IMR-90 (cell line): ENCODE measurements around the gene INPPL1.

Experiments used
- BHLHE40 ChIP-seq: fragments of 150-350 bp; IDR thresholded peaks from 2 replicates; pipeline ENCODE4 v1.6.1; 2016; ENCODE audit warnings: mild to moderate bottlenecking, low read depth, low read length
- CHD1 ChIP-seq: IDR thresholded peaks from 2 replicates; pipeline ENCODE4 v1.6.1; 2012; ENCODE audit warnings: low read depth, low read length, improper control_type of control experiment
- FOS ChIP-seq: fragments of 150-350 bp; IDR thresholded peaks from 2 replicates; pipeline ENCODE4 v1.6.1; 2016; ENCODE audit warnings: low read depth, low read length
- NFE2L2 ChIP-seq: fragments of 150-350 bp; IDR thresholded peaks from 2 replicates; pipeline ENCODE4 v1.6.1; 2016; ENCODE audit warnings: low read depth, mild to moderate bottlenecking, low read length
- POLR2A ChIP-seq: IDR thresholded peaks from 2 replicates; pipeline ENCODE4 v1.6.1; 2012; ENCODE audit warnings: mild to moderate bottlenecking, low read depth, low read length
- RCOR1 ChIP-seq: IDR thresholded peaks from 2 replicates; pipeline ENCODE4 v1.6.1; 2012; ENCODE audit warnings: mild to moderate bottlenecking, low read length, improper control_type of control experiment; ENCODE audit not compliant: insufficient replicate concordance
- RFX5 ChIP-seq: IDR thresholded peaks from 2 replicates; pipeline ENCODE4 v1.8.0; 2012; ENCODE audit warnings: low read depth, mild to moderate bottlenecking, low read length, moderate library complexity
- SMC3 ChIP-seq: fragments of 150-350 bp; IDR thresholded peaks from 2 replicates; pipeline ENCODE4 v1.6.1; 2016; ENCODE audit warnings: low read depth, mild to moderate bottlenecking, antibody characterized with exemption, low read length, moderate library complexity
- USF2 ChIP-seq: fragments of 150-350 bp; IDR thresholded peaks from 2 replicates; pipeline ENCODE4 v1.6.1; 2017; ENCODE audit warnings: mild to moderate bottlenecking, antibody characterized with exemption, low read length, low read depth
- TF ChIP-seq, protein P1 (sequence below): conservative IDR thresholded peaks from 2 replicates; pipeline ENCODE4 v1.5.1; 2012; ENCODE audit warnings: mild to moderate bottlenecking, low read depth, low read length, improper control_type of control experiment
- TF ChIP-seq, protein P2 (sequence below): fragments of 150-350 bp; IDR thresholded peaks from 2 replicates; pipeline ENCODE4 v1.6.1; 2016; ENCODE audit warnings: low read depth, mild to moderate bottlenecking, low read length, moderate library complexity, borderline replicate concordance

DNA sequence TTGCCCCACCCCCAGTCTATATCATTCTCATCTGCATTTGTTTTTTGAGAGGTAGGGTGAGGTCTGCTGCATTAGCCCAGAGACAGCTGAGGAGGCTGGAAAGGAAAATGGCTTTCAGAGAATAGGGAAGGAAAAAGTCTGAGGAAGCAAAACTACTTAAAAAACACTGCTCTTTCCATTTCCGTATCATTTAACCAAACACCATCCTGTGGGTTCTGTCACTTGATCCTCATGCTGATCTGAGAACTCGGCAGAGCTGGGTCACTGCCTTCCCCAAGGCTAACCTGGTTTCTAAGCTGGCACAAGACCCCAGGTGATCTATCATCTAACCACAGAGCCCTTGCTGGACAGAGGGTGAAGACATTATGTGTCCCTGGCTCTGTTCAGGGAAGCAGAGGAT lies 6.7 kb upstream of the INPPL1 start:
- TF ChIP-seq, protein P1, sequence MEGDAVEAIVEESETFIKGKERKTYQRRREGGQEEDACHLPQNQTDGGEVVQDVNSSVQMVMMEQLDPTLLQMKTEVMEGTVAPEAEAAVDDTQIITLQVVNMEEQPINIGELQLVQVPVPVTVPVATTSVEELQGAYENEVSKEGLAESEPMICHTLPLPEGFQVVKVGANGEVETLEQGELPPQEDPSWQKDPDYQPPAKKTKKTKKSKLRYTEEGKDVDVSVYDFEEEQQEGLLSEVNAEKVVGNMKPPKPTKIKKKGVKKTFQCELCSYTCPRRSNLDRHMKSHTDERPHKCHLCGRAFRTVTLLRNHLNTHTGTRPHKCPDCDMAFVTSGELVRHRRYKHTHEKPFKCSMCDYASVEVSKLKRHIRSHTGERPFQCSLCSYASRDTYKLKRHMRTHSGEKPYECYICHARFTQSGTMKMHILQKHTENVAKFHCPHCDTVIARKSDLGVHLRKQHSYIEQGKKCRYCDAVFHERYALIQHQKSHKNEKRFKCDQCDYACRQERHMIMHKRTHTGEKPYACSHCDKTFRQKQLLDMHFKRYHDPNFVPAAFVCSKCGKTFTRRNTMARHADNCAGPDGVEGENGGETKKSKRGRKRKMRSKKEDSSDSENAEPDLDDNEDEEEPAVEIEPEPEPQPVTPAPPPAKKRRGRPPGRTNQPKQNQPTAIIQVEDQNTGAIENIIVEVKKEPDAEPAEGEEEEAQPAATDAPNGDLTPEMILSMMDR: no peak
- no peak for TF ChIP-seq FOS
- no peak for TF ChIP-seq USF2
- no peak for TF ChIP-seq CHD1
- TF ChIP-seq POLR2A: no peak
- TF ChIP-seq, protein P2, sequence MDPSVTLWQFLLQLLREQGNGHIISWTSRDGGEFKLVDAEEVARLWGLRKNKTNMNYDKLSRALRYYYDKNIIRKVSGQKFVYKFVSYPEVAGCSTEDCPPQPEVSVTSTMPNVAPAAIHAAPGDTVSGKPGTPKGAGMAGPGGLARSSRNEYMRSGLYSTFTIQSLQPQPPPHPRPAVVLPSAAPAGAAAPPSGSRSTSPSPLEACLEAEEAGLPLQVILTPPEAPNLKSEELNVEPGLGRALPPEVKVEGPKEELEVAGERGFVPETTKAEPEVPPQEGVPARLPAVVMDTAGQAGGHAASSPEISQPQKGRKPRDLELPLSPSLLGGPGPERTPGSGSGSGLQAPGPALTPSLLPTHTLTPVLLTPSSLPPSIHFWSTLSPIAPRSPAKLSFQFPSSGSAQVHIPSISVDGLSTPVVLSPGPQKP: no peak
- TF ChIP-seq RFX5: no peak
- TF ChIP-seq SMC3: no peak
- no peak for TF ChIP-seq NFE2L2
- TF ChIP-seq BHLHE40: no peak
- no peak for TF ChIP-seq RCOR1
